Measurements from ENCODE around the gene INMT.

The INMT gene

DNA sequence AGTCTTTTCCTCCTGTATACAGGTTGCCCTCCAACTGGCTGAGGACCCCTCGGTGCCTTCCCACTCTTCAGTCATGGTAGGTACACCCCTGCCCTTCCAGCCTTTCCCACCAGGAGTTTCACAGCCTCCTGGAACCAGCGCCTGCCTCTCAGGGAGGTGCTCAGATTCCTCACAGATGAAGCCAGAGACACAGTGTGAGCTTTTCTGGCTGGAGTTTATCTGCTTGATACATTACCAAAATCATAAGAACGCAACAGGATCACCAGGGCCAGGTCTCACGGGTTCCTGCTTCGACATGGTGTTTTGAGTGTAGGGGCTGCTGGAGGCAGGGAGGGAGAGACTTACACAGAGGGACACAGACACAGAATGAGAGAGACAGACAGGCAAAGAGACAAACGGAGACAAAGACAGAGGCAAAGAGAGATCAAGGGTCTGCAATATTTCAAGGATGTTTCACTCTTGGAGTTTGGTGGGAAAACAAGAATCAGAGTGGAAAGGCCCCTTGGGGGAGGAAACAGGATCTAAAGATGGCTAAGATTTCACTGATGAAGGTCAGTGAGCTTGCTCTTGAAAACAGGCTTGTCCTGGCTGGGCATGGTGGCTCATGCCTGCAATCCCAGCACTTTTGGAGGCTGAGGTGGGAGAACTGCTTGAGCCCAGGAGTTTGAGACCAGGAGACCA is 6.5 kb upstream of the INMT start:
- no peak for TF ChIP-seq JUND (IDR thresholded peaks at IDR 0.05; ENCODE audit: low read depth)
- DNase-seq (ENCODE audit: low read depth in 1 of 2, low spot score in 1 of 2) = no peak
- in situ Hi-C loops (cut with HindIII; ENCODE audit: low pct_unique_long_range_greater_than_20kb, low sequenced_read_pairs) = no loop called here

DNA sequence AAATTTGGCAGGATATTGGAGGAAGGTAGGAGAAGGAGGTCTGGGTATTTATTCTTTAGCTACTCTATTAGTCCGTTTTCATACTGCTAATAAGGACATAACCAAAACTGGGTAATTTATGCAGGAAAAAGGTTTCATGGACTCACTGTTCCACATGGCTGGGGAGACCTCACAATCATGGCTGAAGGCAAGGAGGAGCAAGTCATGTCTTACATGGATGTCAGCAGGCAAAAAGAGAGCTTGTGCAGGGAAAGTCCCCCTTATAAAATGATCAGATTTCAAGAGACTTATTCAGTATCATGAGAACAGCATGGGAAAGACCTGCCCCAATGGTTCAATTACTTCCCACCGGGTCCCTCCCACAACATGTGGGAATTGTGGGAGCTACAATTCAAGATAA is 1.9 kb upstream of the INMT start:
- TF ChIP-seq JUND (IDR thresholded peaks at IDR 0.05; ENCODE audit: low read depth) = no peak
- in situ Hi-C loops (cut with HindIII; ENCODE audit: low pct_unique_long_range_greater_than_20kb, low sequenced_read_pairs) = no loop called here
- no peak for DNase-seq (ENCODE audit: low read depth in 1 of 2, low spot score in 1 of 2)

DNA sequence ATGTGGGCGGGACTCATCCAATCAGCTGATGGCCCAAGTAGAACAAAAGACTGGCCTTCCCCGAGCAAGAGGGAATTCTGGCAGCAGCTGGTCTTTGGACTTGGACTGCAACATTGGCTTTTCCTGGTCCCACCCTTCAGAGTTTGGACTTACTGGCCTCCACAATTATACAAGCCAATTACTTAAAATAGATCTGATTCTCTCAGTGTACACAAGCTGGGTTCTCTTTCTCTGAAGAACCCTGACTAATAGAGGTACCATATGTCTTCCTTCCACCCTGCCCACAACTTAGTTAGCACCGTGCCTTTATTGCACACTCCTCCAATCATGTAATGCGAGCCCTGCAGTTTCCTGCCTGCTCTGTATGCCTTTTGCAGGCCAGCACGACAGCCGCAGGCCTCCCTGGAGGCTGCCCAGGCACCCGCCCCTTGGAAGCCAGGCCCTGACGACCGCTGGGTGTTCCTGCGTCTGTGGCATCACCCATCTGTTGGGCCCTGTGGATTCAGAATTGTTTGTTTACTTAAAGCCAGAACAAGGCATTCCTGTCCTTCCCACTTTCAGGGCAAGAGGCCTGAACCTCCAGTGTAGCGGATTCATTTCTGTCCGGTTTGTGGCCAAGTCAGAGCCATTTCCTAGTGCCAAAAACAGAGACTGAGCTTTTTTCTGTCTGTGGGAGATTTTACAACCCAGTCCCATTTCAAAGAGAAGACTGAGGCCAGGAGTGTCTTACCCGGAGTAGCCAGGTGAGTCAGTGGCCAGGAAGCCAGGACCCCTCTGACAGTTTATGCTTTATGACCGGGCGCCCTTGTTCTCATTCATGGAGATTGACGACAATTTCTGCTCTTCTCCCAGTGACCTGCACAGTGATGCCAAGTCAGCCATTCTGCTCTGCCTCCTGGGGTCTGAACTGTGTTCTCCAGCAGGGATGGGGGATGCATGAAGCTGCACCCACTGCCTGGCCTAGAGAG is 968 bp upstream of the INMT start:
- in situ Hi-C loops (cut with HindIII; ENCODE audit: low pct_unique_long_range_greater_than_20kb, low sequenced_read_pairs) = no loop called here
- no peak for DNase-seq (ENCODE audit: low read depth in 1 of 2, low spot score in 1 of 2)
- no peak for TF ChIP-seq JUND (IDR thresholded peaks at IDR 0.05; ENCODE audit: low read depth)

GRCh38 chr7:30752484-30752883 is 549 bp downstream of the INMT start:
- no peak for TF ChIP-seq JUND (IDR thresholded peaks at IDR 0.05; ENCODE audit: low read depth)
- no peak for DNase-seq (ENCODE audit: low read depth in 1 of 2, low spot score in 1 of 2)
- in situ Hi-C loops (cut with HindIII; ENCODE audit: low pct_unique_long_range_greater_than_20kb, low sequenced_read_pairs) = no loop called here

DNA sequence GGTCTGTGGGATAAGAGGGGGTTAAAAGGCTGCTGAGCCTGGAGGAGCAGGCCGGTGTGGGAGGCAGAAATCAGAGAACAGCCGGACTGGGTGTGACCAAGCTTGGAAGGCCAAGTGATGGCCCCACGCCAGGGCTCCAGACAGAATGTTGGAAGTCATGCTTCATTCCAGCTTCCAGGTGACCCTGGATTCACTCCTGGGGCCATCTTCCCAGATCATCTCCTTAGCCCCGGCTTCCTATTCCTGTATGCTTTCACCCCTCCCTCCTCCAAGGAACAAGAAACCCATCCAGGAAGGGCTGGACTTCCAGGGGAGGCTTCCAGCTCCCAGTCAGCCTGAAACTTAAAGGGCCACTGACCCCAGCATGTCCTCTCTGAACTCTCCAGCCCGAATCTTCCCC is 1.0 kb downstream of the INMT start:
- no peak for DNase-seq (ENCODE audit: low read depth in 1 of 2, low spot score in 1 of 2)
- in situ Hi-C loops (cut with HindIII; ENCODE audit: low pct_unique_long_range_greater_than_20kb, low sequenced_read_pairs) = no loop called here
- TF ChIP-seq JUND (IDR thresholded peaks at IDR 0.05; ENCODE audit: low read depth) = no peak

- no peak for DNase-seq (ENCODE audit: low read depth in 1 of 2, low spot score in 1 of 2)
- TF ChIP-seq JUND (IDR thresholded peaks at IDR 0.05; ENCODE audit: low read depth) = no peak
- in situ Hi-C loops (cut with HindIII; ENCODE audit: low pct_unique_long_range_greater_than_20kb, low sequenced_read_pairs) = no loop called here
Measured at GRCh38 chr7:30754315-30754877, 2.5 kb downstream of the INMT start.

GRCh38 chr7:30755384-30756154 is 3.6 kb downstream of the INMT start:
- in situ Hi-C loops (cut with HindIII; ENCODE audit: low pct_unique_long_range_greater_than_20kb, low sequenced_read_pairs) = no loop called here
- DNase-seq (ENCODE audit: low read depth in 1 of 2, low spot score in 1 of 2) = no peak
- TF ChIP-seq JUND (IDR thresholded peaks at IDR 0.05; ENCODE audit: low read depth) = no peak

DNA sequence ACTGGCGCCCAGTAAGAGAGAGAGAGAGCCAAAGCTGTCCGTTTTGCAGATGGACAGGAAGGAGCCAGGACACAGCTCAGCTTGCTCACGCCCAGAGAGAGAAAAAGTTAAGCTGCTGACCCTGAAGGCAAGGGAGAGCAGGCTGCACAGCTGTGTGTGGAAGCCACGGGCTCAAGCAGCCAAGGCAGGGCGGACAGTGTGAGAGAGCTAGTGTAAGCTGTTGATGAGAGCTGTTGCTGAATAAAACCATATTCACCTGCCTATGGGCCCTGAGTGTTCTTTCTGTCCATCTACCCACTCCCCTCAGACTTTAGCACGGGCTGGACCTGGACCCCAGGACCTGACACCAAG is 5.4 kb downstream of the INMT start:
- no peak for DNase-seq (ENCODE audit: low read depth in 1 of 2, low spot score in 1 of 2)
- no peak for TF ChIP-seq JUND (IDR thresholded peaks at IDR 0.05; ENCODE audit: low read depth)
- in situ Hi-C loops (cut with HindIII; ENCODE audit: low pct_unique_long_range_greater_than_20kb, low sequenced_read_pairs) = no loop called here

- in situ Hi-C loops (cut with HindIII; ENCODE audit: low pct_unique_long_range_greater_than_20kb, low sequenced_read_pairs) = no loop called here
- no peak for TF ChIP-seq JUND (IDR thresholded peaks at IDR 0.05; ENCODE audit: low read depth)
- no peak for DNase-seq (ENCODE audit: low read depth in 1 of 2, low spot score in 1 of 2)
Measured at GRCh38 chr7:30760514-30761213, 8.7 kb downstream of the INMT start.

DNA sequence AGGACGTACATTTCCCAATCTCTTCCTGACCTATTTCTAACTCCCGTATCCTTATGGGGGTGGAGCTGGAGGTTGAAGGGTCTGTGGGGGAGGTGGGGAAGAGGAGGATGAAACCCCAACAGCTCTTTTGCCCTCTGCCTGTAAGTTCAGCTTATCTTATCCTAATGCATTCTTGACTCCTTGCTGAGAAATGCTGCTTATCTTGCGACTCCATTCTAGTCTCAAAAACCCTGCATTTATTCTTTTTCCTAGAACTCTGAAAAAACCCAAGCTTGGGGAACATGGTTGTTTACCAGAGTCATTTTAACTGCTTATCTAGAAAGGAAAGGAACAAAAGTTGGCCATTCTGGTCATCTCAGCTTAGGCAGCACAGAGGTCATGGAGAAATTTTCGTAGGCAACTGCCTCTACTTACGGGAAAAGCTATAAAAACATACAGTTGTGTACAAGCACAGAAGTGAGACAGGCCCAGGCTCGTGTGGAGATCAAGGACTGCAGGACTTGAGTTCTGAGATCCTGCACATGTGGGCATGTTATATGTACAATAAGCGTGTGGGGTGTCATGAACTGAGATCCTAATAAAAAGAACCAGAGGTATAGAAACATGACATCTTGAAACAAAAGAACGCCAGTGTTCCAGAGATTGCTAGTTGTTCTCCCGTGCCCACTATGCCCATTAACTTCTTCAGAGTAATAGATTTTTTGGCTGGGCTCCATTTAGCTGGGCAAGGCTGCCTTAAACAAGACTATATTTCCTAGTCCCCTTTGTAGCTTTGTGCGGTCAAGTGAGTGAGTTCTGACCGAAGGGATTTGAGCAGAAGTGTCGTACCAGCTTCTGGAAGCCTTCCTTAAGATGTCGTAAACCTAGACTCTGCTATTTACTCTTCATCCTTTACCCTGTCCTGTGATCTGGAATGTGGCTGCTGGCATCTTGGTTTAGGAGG is 9.6 kb downstream of the INMT start:
- in situ Hi-C loops (cut with HindIII; ENCODE audit: low pct_unique_long_range_greater_than_20kb, low sequenced_read_pairs) = no loop called here
- no peak for TF ChIP-seq JUND (IDR thresholded peaks at IDR 0.05; ENCODE audit: low read depth)
- DNase-seq (ENCODE audit: low read depth in 1 of 2, low spot score in 1 of 2) = no peak

Measured in T47D (cell line).